Heart right ventricle (tissue), 16 donors: ENCODE results near the gene TNF. TPM values are rescaled to one million over a fixed set of nuclear protein-coding genes. Genes with fewer than 3 reads are reported as not detected.

Experiments used
- ATAC-seq, 8 donors: fragments of 200-7000 bp; cut with Tn5 transposase; one replicate each; pipeline ENCODE4 v1.9.1; 2020; ENCODE audit warnings: mild to moderate bottlenecking in 8 of 8, moderate library complexity in 8 of 8, moderate number of reproducible peaks in 1 of 8
- DNase-seq, 2 donors: peaks; one replicate each; pipeline ENCODE4 v3.0.0-alpha.2; 2020
- H3K27ac ChIP-seq, 10 donors: fragments of 200-600 bp; sonication (generic) in 2 of 10; one replicate each; pipeline versions ENCODE4 v1.5.0 to v1.8.0; 2020 to 2022; ENCODE audit warnings: mild to moderate bottlenecking in 3 of 10
- H3K27me3 ChIP-seq, 7 donors: fragments of 200-600 bp; one replicate each; pipeline ENCODE4 v1.8.0; 2021 to 2022; ENCODE audit warnings: mild to moderate bottlenecking in 2 of 7
- H3K36me3 ChIP-seq, 9 donors: fragments of 200-600 bp; sonication (generic) in 1 of 9; one replicate each; pipeline versions ENCODE4 v1.5.0 to v1.8.0; 2020 to 2022; ENCODE audit warnings: mild to moderate bottlenecking in 2 of 9
- H3K4me1 ChIP-seq, 9 donors: fragments of 200-600 bp; sonication (generic) in 1 of 9; one replicate each; pipeline versions ENCODE4 v1.5.0 to v1.8.0; 2020 to 2022; ENCODE audit warnings: mild to moderate bottlenecking in 4 of 9
- H3K4me3 ChIP-seq, 10 donors: fragments of 200-600 bp; sonication (generic) in 2 of 10; one replicate each; pipeline versions ENCODE4 v1.5.0 to v1.8.0; 2020 to 2022; ENCODE audit warnings: mild to moderate bottlenecking in 7 of 10, moderate library complexity in 2 of 10
- H3K9me3 ChIP-seq, 11 donors: fragments of 200-600 bp in 10 of 11; sonication (generic) in 2 of 11; one replicate each; pipeline versions ENCODE4 v1.5.0 to v1.8.0; 2013 to 2022; ENCODE audit warnings: mild to moderate bottlenecking in 2 of 11, control low read depth in 1 of 11, moderate library complexity in 1 of 11
- WGBS, 2 donors: extraction: QIAGEN DNeasy Blood & Tissue Kit; methylation state at CpG; one replicate each; pipeline ENCODE4 v1.1.7; 2013; ENCODE audit warnings: inconsistent platforms in 1 of 2; 5-methylcytosine and 5-hydroxymethylcytosine counted together
- intact Hi-C, 10 donors: fragments of 100-400 bp; cut with DNase I; formaldehyde crosslinking; loops; one replicate each; pipeline versions ENCODE4 v1.11.1 to v1.14.2; 2022
- polyA plus RNA-seq, 2 donors: library from polyadenylated mRNA; stranded (reverse); fragments of 200-250 nt; gene quantifications; one replicate each; pipeline ENCODE4 v1.2.3, GENCODE V29; 2013
- total RNA-seq, 10 donors: library from RNA; stranded (reverse); fragmentation: NEBNext Ultra II Directional in 3 of 10; extraction: Animal tissue kit (Norgen Biotek cat#: 25700) in 3 of 10; gene quantifications; one replicate each; pipeline versions ENCODE4 v1.2.1 to v1.2.4, GENCODE V29; 2021 to 2023
- TF ChIP-seq, protein P1 (sequence below), 9 donors: fragments of 200-600 bp; sonication (generic) in 2 of 9; IDR thresholded peaks; one replicate each; pipeline versions ENCODE4 v1.5.0 to v1.8.0; 2021 to 2022; ENCODE audit warnings: antibody characterized with exemption in 9 of 9, mild to moderate bottlenecking in 5 of 9, moderate library complexity in 1 of 9
- donor health status: Arrhythmogenic right ventricular cardiomyopathy.
- donor health status: ischemic (EF 13 %, LVEDD 7.1; RV severe dilation, severe dysfunction).
- donor health status: healthy with polysubstance abuse.
- donor health status: DM: no; HTN: yes; CAD: no.
- donor health status: DM: no; HTN: no; CAD: no.
- donor health status: ischemic (EF 25% LVEDD 6.9; RV normal size, moderate dysfunction).
- donor health status: ischemic (EF 25% LVEDD 5.7; RV mildly dilated, moderate dysfunction).
- donor health status: healthy.
- donor health status: DM: yes; HTN: yes; CAD: no.
- donor health status: Ischemic cardiomyopathy.
- donor health status: ischemic (EF 35%, LVEDD 5.7; RV mildly dilated, moderate dysfunction).
- donor health status: nonischemic (EF 11% LVEDD 7.7; RV severe dilation, severe dysfunction).
- donor health status: DM: yes; HTN: yes; CAD: no.
- donor health status: PGD.
- donor health status: ischemic (EF 29% LVEDD 5.4; RV normal size, mild dysfunction).
- donor health status: nonischemic (EF 23%, LVEDD 6.1; RV moderate dilation, normal function).

Gene TNF
- total and polyA plus RNA-seq, 12 donors: 0.16 to 3.0 (median 0.60) TPM; not detected in 1

DNA sequence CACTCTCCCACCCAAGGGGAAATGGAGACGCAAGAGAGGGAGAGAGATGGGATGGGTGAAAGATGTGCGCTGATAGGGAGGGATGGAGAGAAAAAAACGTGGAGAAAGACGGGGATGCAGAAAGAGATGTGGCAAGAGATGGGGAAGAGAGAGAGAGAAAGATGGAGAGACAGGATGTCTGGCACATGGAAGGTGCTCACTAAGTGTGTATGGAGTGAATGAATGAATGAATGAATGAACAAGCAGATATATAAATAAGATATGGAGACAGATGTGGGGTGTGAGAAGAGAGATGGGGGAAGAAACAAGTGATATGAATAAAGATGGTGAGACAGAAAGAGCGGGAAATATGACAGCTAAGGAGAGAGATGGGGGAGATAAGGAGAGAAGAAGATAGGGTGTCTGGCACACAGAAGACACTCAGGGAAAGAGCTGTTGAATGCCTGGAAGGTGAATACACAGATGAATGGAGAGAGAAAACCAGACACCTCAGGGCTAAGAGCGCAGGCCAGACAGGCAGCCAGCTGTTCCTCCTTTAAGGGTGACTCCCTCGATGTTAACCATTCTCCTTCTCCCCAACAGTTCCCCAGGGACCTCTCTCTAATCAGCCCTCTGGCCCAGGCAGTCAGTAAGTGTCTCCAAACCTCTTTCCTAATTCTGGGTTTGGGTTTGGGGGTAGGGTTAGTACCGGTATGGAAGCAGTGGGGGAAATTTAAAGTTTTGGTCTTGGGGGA, 754 bp downstream of the TNF start:
- TF ChIP-seq, protein P1, sequence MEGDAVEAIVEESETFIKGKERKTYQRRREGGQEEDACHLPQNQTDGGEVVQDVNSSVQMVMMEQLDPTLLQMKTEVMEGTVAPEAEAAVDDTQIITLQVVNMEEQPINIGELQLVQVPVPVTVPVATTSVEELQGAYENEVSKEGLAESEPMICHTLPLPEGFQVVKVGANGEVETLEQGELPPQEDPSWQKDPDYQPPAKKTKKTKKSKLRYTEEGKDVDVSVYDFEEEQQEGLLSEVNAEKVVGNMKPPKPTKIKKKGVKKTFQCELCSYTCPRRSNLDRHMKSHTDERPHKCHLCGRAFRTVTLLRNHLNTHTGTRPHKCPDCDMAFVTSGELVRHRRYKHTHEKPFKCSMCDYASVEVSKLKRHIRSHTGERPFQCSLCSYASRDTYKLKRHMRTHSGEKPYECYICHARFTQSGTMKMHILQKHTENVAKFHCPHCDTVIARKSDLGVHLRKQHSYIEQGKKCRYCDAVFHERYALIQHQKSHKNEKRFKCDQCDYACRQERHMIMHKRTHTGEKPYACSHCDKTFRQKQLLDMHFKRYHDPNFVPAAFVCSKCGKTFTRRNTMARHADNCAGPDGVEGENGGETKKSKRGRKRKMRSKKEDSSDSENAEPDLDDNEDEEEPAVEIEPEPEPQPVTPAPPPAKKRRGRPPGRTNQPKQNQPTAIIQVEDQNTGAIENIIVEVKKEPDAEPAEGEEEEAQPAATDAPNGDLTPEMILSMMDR (IDR thresholded peaks at IDR 0.05): no peak
- peak overlapping the region; percentile 45 to 90 (median 74) for H3K27ac ChIP-seq
- DNase-seq: no peak
- peaks cover 0 to 9% (median 0%) of the 10 kb centered on the region in 7 donors for H3K27me3 ChIP-seq
- no peaks in the 10 kb centered on the region for H3K9me3 ChIP-seq
- H3K4me3 ChIP-seq: peak overlapping the region in 9 of 10 donors; percentile 29 to 65 (median 56)
- intact Hi-C loops: no loop called here
- H3K4me1 ChIP-seq: peaks cover 0 to 52% (median 6%) of the 10 kb centered on the region in 9 donors
- ATAC-seq: no peak
- WGBS, 2 donors: 65 to 69% methylated on average over 8 of the region's 8 CpGs
- peaks cover 0 to 19% (median 0%) of the 10 kb centered on the region in 9 donors for H3K36me3 ChIP-seq

DNA sequence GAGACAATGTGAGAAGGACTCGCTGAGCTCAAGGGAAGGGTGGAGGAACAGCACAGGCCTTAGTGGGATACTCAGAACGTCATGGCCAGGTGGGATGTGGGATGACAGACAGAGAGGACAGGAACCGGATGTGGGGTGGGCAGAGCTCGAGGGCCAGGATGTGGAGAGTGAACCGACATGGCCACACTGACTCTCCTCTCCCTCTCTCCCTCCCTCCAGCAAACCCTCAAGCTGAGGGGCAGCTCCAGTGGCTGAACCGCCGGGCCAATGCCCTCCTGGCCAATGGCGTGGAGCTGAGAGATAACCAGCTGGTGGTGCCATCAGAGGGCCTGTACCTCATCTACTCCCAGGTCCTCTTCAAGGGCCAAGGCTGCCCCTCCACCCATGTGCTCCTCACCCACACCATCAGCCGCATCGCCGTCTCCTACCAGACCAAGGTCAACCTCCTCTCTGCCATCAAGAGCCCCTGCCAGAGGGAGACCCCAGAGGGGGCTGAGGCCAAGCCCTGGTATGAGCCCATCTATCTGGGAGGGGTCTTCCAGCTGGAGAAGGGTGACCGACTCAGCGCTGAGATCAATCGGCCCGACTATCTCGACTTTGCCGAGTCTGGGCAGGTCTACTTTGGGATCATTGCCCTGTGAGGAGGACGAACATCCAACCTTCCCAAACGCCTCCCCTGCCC, 1.7 kb downstream of the TNF start:
- DNase-seq (no peak), ATAC-seq (no peak)
- peaks cover 0 to 19% (median 0%) of the 10 kb centered on the region in 9 donors for H3K36me3 ChIP-seq
- intact Hi-C loops: no loop called here
- H3K4me3 ChIP-seq: peak overlapping the region in 3 of 10 donors; percentile 3 to 65 (median 59)
- no peaks in the 10 kb centered on the region for H3K9me3 ChIP-seq
- TF ChIP-seq, protein P1 (IDR thresholded peaks at IDR 0.05): no peak
- 88 to 89% methylated on average over 19 of the region's 19 CpGs for WGBS, 2 donors
- H3K27me3 ChIP-seq: peaks cover 0 to 2% (median 0%) of the 10 kb centered on the region in 7 donors
- H3K4me1 ChIP-seq: peaks cover 0 to 60% (median 12%) of the 10 kb centered on the region in 9 donors
- peak overlapping the region in 2 of 10 donors; percentile 29 to 90 for H3K27ac ChIP-seq

DNA sequence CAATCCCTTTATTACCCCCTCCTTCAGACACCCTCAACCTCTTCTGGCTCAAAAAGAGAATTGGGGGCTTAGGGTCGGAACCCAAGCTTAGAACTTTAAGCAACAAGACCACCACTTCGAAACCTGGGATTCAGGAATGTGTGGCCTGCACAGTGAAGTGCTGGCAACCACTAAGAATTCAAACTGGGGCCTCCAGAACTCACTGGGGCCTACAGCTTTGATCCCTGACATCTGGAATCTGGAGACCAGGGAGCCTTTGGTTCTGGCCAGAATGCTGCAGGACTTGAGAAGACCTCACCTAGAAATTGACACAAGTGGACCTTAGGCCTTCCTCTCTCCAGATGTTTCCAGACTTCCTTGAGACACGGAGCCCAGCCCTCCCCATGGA, 2.2 kb downstream of the TNF start:
- no peaks in the 10 kb centered on the region for H3K27me3 ChIP-seq
- DNase-seq: no peak
- H3K36me3 ChIP-seq: peaks cover 0 to 19% (median 0%) of the 10 kb centered on the region in 9 donors
- peaks cover 0 to 65% (median 17%) of the 10 kb centered on the region in 9 donors for H3K4me1 ChIP-seq
- no peak for ATAC-seq
- peak overlapping the region in 2 of 10 donors; percentile 29 to 90 for H3K27ac ChIP-seq
- intact Hi-C loops: no loop called here
- TF ChIP-seq, protein P1 (IDR thresholded peaks at IDR 0.05): no peak
- 83% methylated on average over 3 of the region's 3 CpGs for WGBS, 2 donors
- H3K4me3 ChIP-seq: peak overlapping the region in 1 of 10 donors; percentile 65
- H3K9me3 ChIP-seq: no peaks in the 10 kb centered on the region

DNA sequence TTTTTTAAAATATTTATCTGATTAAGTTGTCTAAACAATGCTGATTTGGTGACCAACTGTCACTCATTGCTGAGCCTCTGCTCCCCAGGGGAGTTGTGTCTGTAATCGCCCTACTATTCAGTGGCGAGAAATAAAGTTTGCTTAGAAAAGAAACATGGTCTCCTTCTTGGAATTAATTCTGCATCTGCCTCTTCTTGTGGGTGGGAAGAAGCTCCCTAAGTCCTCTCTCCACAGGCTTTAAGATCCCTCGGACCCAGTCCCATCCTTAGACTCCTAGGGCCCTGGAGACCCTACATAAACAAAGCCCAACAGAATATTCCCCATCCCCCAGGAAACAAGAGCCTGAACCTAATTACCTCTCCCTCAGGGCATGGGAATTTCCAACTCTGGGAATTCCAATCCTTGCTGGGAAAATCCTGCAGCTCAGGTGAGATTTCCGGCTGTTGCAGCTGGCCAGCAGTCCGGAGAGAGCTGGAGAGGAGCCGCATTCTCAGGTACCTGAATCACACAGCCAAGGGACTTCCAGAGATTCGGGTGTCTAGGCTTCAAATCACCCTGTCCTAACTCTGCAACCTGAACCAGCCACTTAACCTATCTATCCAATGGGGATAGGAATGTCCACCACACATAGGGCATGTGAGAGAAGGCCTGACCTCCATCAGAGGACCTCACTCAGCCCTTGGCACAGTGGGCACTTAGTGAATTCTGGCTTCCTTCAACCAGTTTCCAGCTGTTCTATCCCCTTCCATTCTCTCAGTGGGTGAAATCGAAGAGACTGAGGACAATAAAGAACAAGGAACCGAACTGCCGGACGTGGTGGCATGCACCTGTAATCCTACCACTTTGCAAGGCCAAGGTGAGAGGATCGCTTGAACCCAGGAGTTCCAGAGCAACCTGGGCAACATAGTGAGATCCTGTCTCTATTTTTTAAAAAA, 3.1 kb downstream of the TNF start:
- Histone ChIP-seq H3K9me3 (no peaks in the 10 kb centered on the region), H3K36me3 (peaks cover 0 to 19% (median 0%) of the 10 kb centered on the region in 9 donors), H3K4me1 (peaks cover 0 to 70% (median 18%) of the 10 kb centered on the region in 9 donors), H3K27ac (peak overlapping the region in 2 of 10 donors; percentile 21 to 90), H3K4me3 (peak overlapping the region in 1 of 10 donors; percentile 65), H3K27me3 (no peaks in the 10 kb centered on the region)
- ATAC-seq (no peak), DNase-seq (no peak)
- WGBS, 2 donors: 79% methylated on average over 12 of the region's 12 CpGs
- TF ChIP-seq, protein P1 (IDR thresholded peaks at IDR 0.05): no peak
- intact Hi-C loops: no loop called here
